A549 (cell line): Measurements from ENCODE around the gene PEF1. TPM values are rescaled to one million over a fixed set of nuclear protein-coding genes. Genes with fewer than 3 reads are reported as not detected.

Experiments used
- ATAC-seq, 2 experiments: fragments of 200-7000 bp in 1 of 2; fragments of >200 bp in 1 of 2; cut with Nextera tagmentation in 1 of 2; cut with Tn5 transposase in 1 of 2; 3 replicates each; pipeline versions ENCODE4 v1.8.0 to v1.9.1; 2018 to 2020; ENCODE audit warnings: mild to moderate bottlenecking in 1 of 2, moderate library complexity in 1 of 2
- CTCF ChIA-PET: fragments of 300-600 bp; sonication (Branson Sonifier 250); formaldehyde crosslinking; extraction: SDS; loops from one replicate; lab custom pipeline; 2021; ENCODE audit warnings: antibody characterized with exemption, inconsistent platforms; lab: Yijun Ruan, JAX
- POLR2A ChIA-PET: fragments of 350-600 bp; formaldehyde crosslinking; extraction: SDS; loops from one replicate; lab custom pipeline; 2021; ENCODE audit warnings: antibody characterized with exemption, inconsistent platforms; lab: Yijun Ruan, JAX
- DNase-seq, 2 experiments: peaks; one replicate each; pipeline versions ENCODE4 v3.0.0 to v3.0.0-alpha.2; 2011 to 2016; ENCODE audit warnings: low read depth in 1 of 2, low spot score in 1 of 2
- FAIRE-seq: peaks from 2 replicates; lab custom pipeline; 2011; peaks lifted over from hg19 to GRCh38; lab: Jason Lieb, UNC
- H3K27ac ChIP-seq, 2 experiments: fragments of >200 bp; sonication (Bioruptor Twin); formaldehyde crosslinking; 3 replicates each; pipeline ENCODE4 v1.5.1; 2016 to 2017
- H3K4me1 ChIP-seq: fragments of >200 bp; sonication (Bioruptor Twin); formaldehyde crosslinking; 3 replicates; pipeline ENCODE4 v1.6.1; 2016
- H3K4me2 ChIP-seq: fragments of >200 bp; sonication (Bioruptor Twin); formaldehyde crosslinking; 3 replicates; pipeline ENCODE4 v1.6.1; 2016
- H3K4me3 ChIP-seq: fragments of >200 bp; sonication (Bioruptor Twin); formaldehyde crosslinking; 3 replicates; pipeline ENCODE4 v1.5.1; 2016
- H3K9me3 ChIP-seq: fragments of >200 bp; sonication (Bioruptor Twin); formaldehyde crosslinking; 3 replicates; pipeline ENCODE4 v1.6.1; 2016
- BCL3 ChIP-seq: fragments of >200 bp; sonication (Bioruptor Twin); formaldehyde crosslinking; IDR thresholded peaks from 3 replicates; pipeline ENCODE4 v1.6.1; 2016
- BHLHE40 ChIP-seq: IDR thresholded peaks from 2 replicates; pipeline ENCODE4 v1.6.1; 2012; ENCODE audit warnings: low read depth, low read length, inconsistent platforms
- CBX2 ChIP-seq: fragments of 200-600 bp; sonication (generic); IDR thresholded peaks from 2 replicates; pipeline ENCODE4 v1.6.1; 2016; ENCODE audit warnings: low read depth, mild to moderate bottlenecking, borderline replicate concordance
- CBX8 ChIP-seq: fragments of 200-600 bp; sonication (generic); IDR thresholded peaks from 2 replicates; pipeline ENCODE4 v1.6.1; 2016
- CEBPB ChIP-seq, 2 experiments: fragments of >200 bp in 1 of 2; sonication (Bioruptor Twin) in 1 of 2; formaldehyde crosslinking in 1 of 2; IDR thresholded peaks; 2 replicates each; pipeline ENCODE4 v1.6.1; 2012 to 2016
- FOSB ChIP-seq: fragments of 250-450 bp; sonication (Bioruptor Pico); IDR thresholded peaks from 2 replicates; pipeline ENCODE4 v1.5.0; 2020; ENCODE audit warnings: mild to moderate bottlenecking, moderate library complexity
- GATA3 ChIP-seq: IDR thresholded peaks from 2 replicates; pipeline ENCODE4 v1.6.1; 2012; ENCODE audit warnings: borderline replicate concordance
- HEYL ChIP-seq: fragments of 250-450 bp; sonication (Bioruptor Pico); IDR thresholded peaks from 2 replicates; pipeline ENCODE4 v1.8.0; 2021; ENCODE audit warnings: mild to moderate bottlenecking, moderate library complexity
- HOXB13 ChIP-seq: fragments of 250-450 bp; sonication (Bioruptor Pico); IDR thresholded peaks from 2 replicates; pipeline ENCODE4 v1.5.0; 2020; ENCODE audit warnings: low read depth, mild to moderate bottlenecking, moderate library complexity
- HOXB5 ChIP-seq: fragments of 250-450 bp; sonication (Bioruptor Pico); IDR thresholded peaks from 2 replicates; pipeline ENCODE4 v1.5.0; 2020; ENCODE audit warnings: mild to moderate bottlenecking, moderate library complexity
- JUN ChIP-seq, 2 experiments: fragments of >200 bp; sonication (Bioruptor Twin); formaldehyde crosslinking; IDR thresholded peaks; 2 replicates in 1 of 2; 3 replicates in 1 of 2; pipeline ENCODE4 v1.6.1; 2016 to 2017
- KDM1A ChIP-seq: fragments of 200-600 bp; sonication (generic); IDR thresholded peaks from 2 replicates; pipeline ENCODE4 v1.6.1; 2016; ENCODE audit warnings: low read depth, mild to moderate bottlenecking
- KDM5A ChIP-seq: fragments of 200-600 bp; sonication (generic); IDR thresholded peaks from 2 replicates; pipeline ENCODE4 v1.6.1; 2016; ENCODE audit warnings: antibody characterized with exemption, mild to moderate bottlenecking
- MAX ChIP-seq: IDR thresholded peaks from 2 replicates; pipeline ENCODE4 v1.6.1; 2012
- MAZ ChIP-seq: fragments of 150-350 bp; IDR thresholded peaks from 2 replicates; pipeline ENCODE4 v1.6.1; 2014; ENCODE audit warnings: antibody characterized with exemption, low read depth, low read length, borderline replicate concordance
- MYC ChIP-seq: IDR thresholded peaks from 2 replicates; pipeline ENCODE4 v1.6.1; 2012; ENCODE audit warnings: mild to moderate bottlenecking, inconsistent platforms, low read length, improper control_type of control experiment, borderline replicate concordance
- NPAS2 ChIP-seq: fragments of 250-450 bp; sonication (Bioruptor Pico); IDR thresholded peaks from 2 replicates; pipeline ENCODE4 v1.8.0; 2022; ENCODE audit warnings: mild to moderate bottlenecking, moderate library complexity, borderline replicate concordance
- NR3C1 ChIP-seq: fragments of >200 bp; sonication (Bioruptor Twin); formaldehyde crosslinking; IDR thresholded peaks from 3 replicates; pipeline ENCODE4 v1.6.1; 2017
- PBX3 ChIP-seq: IDR thresholded peaks from 2 replicates; pipeline ENCODE4 v1.6.1; 2012
- PHF8 ChIP-seq: fragments of 200-600 bp; sonication (generic); IDR thresholded peaks from 2 replicates; pipeline ENCODE4 v1.6.1; 2016; ENCODE audit warnings: low read depth, mild to moderate bottlenecking, antibody characterized with exemption, moderate library complexity, borderline replicate concordance
- POLR2A ChIP-seq: IDR thresholded peaks from 2 replicates; pipeline ENCODE4 v1.6.1; 2012; ENCODE audit warnings: mild to moderate bottlenecking, low read length
- REST ChIP-seq: fragments of 200-600 bp; sonication (generic); IDR thresholded peaks from 2 replicates; pipeline ENCODE4 v1.6.1; 2016; ENCODE audit warnings: antibody characterized with exemption, mild to moderate bottlenecking, moderate library complexity
- RFX5 ChIP-seq: fragments of 450-650 bp; IDR thresholded peaks from 2 replicates; pipeline ENCODE4 v1.7.1; 2014; ENCODE audit warnings: antibody characterized with exemption, mild to moderate bottlenecking, moderate library complexity
- SREBF2 ChIP-seq: fragments of 450-650 bp; IDR thresholded peaks from 2 replicates; pipeline ENCODE4 v1.6.1; 2014; ENCODE audit warnings: mild to moderate bottlenecking, moderate library complexity
- USF2 ChIP-seq: fragments of 450-650 bp; IDR thresholded peaks from 2 replicates; pipeline ENCODE4 v1.6.1; 2014; ENCODE audit warnings: antibody characterized with exemption
- ZFP36 ChIP-seq: fragments of 450-650 bp; IDR thresholded peaks from 2 replicates; pipeline ENCODE4 v1.6.1; 2014; ENCODE audit warnings: borderline replicate concordance; ENCODE audit not compliant: partially characterized antibody
- WGBS: methylation state at CpG from one replicate; pipeline ENCODE4 v1.1.6; 2017; ENCODE audit errors: missing lambda C conversion rate; 5-methylcytosine and 5-hydroxymethylcytosine counted together
- polyA minus RNA-seq: library from RNA; depleted of rRNA, polyadenylated mRNA; stranded (reverse); fragments of >200 nt; gene quantifications from 2 replicates; pipeline ENCODE4 v1.2.3, GENCODE V29; 2011; rRNA and poly(A)+ RNA removed
- polyA plus RNA-seq, 4 experiments: library from polyadenylated mRNA; depleted of rRNA in 3 of 4; stranded (reverse); fragments of >200 nt; fragmentation: RNase III in 1 of 4; extraction: RNeasy Plus Mini Kit Qiagen cat#74134 plus additional on column Dnase treatment in 1 of 4; gene quantifications; 2 replicates in 3 of 4; 3 replicates in 1 of 4; pipeline ENCODE4 v1.2.3, GENCODE V29; 2011 to 2017

Gene PEF1
- polyA plus RNA-seq (2011; rRNA removed) (47.6 and 62.9 TPM in 2 replicates), polyA plus RNA-seq (2017; fragmentation: RNase III; extraction: RNeasy Plus Mini Kit Qiagen cat#74134 plus additional on column Dnase treatment) (37.3 to 38.5 TPM (median 38.3 TPM) in 3 replicates), polyA minus RNA-seq (78.5 and 82.1 TPM in 2 replicates)
- 50.9 and 68.0 TPM in 2 replicates for polyA plus RNA-seq (2012; cell fraction: cytosol; rRNA removed)
- polyA plus RNA-seq (2012; cell fraction: nucleus; rRNA removed): 62.3 and 63.1 TPM in 2 replicates

GRCh38 chr1:31644560-31645273 is at the start of gene PEF1:
TSS of gene PEF1 (minus strand) at chr1:31644876. CDS start at chr1:31644864, 12 bp downstream.
- 0% methylated on average over 6 of the region's 56 CpGs for WGBS
- no peak for TF ChIP-seq CEBPB (IDR thresholded peaks at IDR 0.05)
- TF ChIP-seq PHF8: peak; percentile 69
- TF ChIP-seq HOXB5: peak; percentile 98
- no peak for TF ChIP-seq SREBF2
- peak; percentile 15; the same call in 1 of the 2 replicates for TF ChIP-seq POLR2A
- TF ChIP-seq RFX5: peak; percentile 66; the same call in 1 of the 2 replicates
- TF ChIP-seq KDM5A: peak; percentile 66; the same call in 1 of the 2 replicates
- peak; percentile 48; the same call in 1 of the 2 replicates for TF ChIP-seq MAX
- TF ChIP-seq JUN (IDR thresholded peaks at IDR 0.05): peak in 1 of 2 experiments; percentile 31; a peak in 1 of 5 replicates
- peak; percentile 96 for TF ChIP-seq PBX3
- FAIRE-seq: no peak
- peak; percentile 91 to 96 for ATAC-seq
- Histone ChIP-seq H3K4me1 (peaks cover 15% of the 10 kb centered on the region), H3K27ac (peak within 1 kb of the TSS; percentile 97 to 98), H3K9me3 (no peaks in the 10 kb centered on the region), H3K4me3 (peak within 1 kb of the TSS; percentile 77), H3K4me2 (peak within 1 kb of the TSS; percentile 98)
- ChIA-PET POLR2A (interaction anchor here (0.8 to 1.2 kb wide), 11 partner anchors 9 to 144 kb away, joined by 3 to 7 read pairs (median 4); no protein-coding TSS in a partner anchor), CTCF (interaction anchor here (0.5 to 1.4 kb wide), 6 partner anchors 12 to 159 kb away, joined by 3 to 5 read pairs (median 3); no protein-coding TSS in a partner anchor)
- DNase-seq: peak; percentile 95 to 98

- TF ChIP-seq BHLHE40 (no peak), GATA3 (no peak), KDM1A (no peak), CBX8 (no peak), CBX2 (no peak), PBX3 (no peak), FOSB (CRISPR knock-in tag) (no peak), POLR2A (no peak), MAZ (no peak), MAX (no peak), REST (no peak), HEYL (no peak), MYC (no peak), NR3C1 (no peak), BCL3 (no peak), ZFP36 (no peak), NPAS2 (CRISPR knock-in tag) (no peak), USF2 (no peak), HOXB5 (no peak), HOXB13 (CRISPR knock-in tag) (no peak)
- no peak for ATAC-seq
- POLR2A ChIA-PET: no interaction called here
- WGBS: 67% methylated on average over 7 of the region's 10 CpGs
- FAIRE-seq: no peak
- DNase-seq: no peak
- H3K4me1 ChIP-seq: peaks cover 68% of the 10 kb centered on the region
- peak overlapping the region; percentile 68 to 95; a peak in 5 of 6 replicates for H3K27ac ChIP-seq
- H3K4me3 ChIP-seq: no peak overlapping the region
- no peak overlapping the region for H3K4me2 ChIP-seq
- CTCF ChIA-PET: interaction anchor here (6.3 kb wide), 1 partner anchor 23 kb away, joined by 40 read pairs; no protein-coding TSS in a partner anchor
- no peaks in the 10 kb centered on the region for H3K9me3 ChIP-seq
These were observed 48.6 kb upstream of the PEF1 start for GRCh38 chr1:31693231-31693630.
